AML-193 (cell line): ENCODE data around the gene MTA3.

Source experiments
- DNase-seq, 2 experiments: peaks; one replicate each; lab custom pipeline; 2025; lab: John Stamatoyannopoulos, UW

MTA3 gene

DNA sequence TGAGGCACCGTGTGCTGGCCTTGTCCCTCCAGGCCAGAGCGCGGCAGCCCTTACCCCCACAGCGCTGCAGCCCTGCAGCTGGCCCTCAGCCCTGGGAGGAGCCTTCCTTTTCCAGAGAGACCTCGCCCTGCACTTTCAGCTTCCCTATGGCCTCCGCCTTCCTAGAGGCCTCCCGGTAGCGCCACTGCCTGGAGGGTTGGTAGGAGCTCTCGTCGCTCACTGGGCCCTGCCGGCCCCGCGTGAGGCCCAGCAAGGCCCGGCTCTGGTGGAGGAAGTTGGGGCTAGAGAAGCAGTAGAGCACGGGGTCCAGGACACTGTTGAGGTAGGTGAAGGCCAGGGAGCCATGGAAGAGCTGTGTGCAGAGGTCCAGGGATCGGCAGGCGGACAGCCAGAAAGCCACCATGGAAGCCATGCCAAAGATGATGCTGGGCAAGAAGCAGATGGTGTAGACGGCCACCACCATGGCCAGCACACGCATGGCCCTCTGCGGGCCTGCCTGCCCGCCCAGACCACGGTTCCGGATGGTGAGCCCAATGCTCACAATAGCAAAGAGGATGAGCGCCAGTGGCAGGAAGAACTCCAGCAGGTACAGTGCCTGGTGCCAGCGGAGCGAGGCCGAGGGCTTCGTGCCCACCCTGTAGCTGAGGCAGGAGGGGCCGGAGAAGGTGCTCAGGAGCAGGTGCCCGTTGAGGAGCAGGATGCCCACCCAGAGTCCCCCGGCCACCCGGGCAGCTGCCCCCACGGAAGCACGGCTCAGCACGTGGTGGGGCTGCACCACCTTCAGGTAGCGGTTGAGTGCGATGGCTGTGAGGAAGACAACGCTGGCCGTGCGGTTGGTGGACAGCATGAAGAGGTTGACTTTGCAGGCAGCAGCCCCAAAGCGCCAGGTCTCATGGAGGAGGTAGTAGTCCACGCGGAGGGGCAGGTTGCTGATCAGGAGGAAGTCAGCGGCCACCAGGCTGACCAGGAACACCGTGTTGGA lies 194.7 kb downstream of the MTA3 start:
- DNase-seq, result no peak

DNA sequence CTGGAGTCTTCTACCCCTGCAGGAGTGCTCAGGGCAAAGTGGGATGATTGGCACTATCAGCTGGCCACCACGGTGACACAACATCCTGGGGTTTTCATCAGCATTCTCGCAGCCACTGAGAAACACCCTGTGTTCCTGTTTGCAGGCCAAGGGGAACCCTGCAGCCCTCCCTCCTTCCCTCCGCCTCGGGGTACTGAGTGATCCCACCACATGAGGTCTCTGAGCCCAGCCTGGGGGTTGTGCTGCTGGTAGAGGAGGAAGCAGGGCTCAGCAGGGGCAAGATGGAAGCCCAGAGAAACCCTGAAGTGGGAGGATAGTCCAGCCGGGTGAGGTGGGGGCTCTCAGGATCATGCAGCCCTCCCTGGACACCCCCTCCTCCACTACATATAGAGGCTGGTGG lies 195.7 kb downstream of the MTA3 start, which contains the start of gene OXER1:
Gene OXER1 (minus strand): TSS at position 40 of the 400 bp plus-strand sequence. CDS start 73 bp downstream, outside the sequence.
- DNase-seq, result peak; percentile 46 to 64

DNA sequence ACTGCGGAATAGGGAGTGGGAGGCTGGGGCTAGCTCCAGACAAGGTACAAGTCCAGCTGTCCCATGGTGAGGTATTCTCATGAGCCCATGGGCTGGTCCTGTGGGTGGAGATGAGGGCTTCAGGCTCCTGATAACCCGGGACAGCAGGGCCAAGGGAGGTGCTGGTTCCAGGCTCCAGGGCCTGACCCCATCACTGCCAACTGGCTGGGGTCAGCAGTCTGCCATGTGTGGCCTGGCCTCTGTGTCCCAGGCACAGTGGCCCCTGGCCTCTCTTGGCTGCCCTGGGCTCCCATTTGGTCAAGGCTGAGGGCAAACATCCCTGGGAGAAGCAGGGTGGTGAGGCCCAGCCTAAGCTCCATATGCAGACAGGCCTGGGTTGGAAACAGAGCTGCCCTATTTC lies 196.5 kb downstream of the MTA3 start:
- no peak for DNase-seq

DNA sequence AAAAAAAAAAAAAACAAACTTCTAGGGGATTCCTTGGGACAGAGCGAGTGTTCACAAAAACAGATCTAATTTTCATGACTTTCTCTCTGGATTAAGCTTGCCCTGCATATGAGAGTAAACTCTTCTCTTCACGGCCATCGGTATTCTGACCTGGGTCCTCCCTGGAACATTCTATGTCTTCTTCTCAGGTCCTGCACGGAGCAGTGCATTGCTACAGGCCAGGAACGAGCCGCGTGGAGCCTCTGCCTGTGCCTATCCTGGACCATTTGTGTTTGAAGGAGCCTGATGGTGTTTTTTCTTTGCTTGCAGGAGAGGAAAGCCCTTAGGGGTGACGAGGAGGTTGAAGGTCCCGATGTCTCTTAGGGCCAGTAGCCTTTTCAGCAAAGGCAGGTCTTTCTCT lies 197.3 kb downstream of the MTA3 start:
- DNase-seq, result no peak

DNA sequence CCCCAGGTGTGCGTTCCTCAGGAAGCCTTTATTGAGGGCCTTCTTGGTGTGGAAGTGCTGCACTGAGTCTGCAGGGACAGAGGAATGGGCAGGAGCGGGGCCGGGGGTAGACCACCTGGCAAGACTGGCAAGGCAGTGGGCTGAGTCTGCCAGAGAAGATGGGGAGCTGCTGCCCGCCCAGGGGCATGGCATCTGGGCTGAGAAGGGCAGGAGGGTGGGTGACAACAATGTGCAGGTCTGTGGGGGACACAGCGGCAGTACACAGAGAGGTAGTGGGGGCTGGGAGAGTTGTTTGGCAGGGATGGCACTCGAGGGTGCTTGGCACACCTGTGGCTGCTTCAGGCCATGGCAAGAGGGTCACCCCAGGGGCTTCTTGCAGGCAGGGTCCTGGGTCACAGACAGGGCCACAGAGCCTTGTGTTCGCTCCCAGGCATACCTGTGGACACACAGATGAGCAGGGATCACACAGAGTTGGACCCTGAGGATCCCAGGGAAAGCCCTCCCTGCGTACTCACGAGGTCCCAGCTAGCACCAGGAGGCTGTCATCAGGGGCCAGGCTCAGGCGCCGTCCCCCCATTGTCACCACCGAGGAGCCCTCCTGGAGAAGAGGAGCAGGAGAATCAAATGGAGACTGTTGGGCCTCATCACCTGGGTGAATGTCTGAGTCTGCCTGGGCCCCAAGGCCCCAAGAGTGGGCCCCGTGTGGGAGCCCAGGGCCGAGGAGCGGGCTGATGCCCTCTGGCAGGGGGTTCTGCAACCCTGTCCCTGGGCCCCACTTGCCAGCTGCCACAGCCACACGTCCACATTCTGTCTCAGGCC lies 198.9 kb downstream of the MTA3 start:
- no peak for DNase-seq

DNA sequence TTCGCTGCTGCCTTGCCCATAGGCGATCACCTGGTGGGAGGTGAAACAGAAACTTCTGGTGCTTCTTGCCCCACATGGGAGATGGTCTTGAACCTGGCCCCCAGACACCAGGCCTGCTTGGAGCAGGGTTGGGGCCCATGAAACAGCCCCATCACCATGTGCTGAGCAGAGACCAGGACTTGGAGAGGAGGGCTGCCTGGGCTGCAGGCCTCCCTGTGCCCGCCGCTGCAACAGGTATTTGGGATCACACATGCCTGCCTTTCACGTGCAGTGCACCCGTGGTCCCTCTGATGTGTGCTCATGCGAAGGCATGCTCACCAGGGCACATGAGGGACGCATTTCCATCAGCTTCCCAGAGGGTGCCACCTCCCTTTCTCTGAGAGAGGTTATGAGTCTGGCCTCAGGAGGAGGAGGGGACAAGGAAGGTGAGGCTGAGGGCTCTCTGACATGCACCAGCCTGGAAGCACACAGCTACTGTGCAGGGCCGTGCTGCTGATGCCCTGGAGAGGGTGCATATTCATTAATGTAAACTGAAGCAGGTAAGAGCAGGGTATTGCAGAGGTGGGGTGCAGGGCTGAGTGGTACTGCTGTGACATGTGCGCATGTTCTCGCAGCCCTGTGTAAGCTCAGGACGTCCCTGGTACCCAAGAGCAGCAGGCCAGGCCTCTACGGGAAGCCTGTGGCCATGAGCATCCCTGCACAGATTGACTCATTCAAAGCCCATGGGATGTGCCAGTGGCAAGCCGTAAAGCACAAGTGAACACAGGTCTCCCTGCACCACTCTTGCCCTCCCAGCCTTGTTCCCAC lies 199.7 kb downstream of the MTA3 start:
- DNase-seq, result no peak

DNA sequence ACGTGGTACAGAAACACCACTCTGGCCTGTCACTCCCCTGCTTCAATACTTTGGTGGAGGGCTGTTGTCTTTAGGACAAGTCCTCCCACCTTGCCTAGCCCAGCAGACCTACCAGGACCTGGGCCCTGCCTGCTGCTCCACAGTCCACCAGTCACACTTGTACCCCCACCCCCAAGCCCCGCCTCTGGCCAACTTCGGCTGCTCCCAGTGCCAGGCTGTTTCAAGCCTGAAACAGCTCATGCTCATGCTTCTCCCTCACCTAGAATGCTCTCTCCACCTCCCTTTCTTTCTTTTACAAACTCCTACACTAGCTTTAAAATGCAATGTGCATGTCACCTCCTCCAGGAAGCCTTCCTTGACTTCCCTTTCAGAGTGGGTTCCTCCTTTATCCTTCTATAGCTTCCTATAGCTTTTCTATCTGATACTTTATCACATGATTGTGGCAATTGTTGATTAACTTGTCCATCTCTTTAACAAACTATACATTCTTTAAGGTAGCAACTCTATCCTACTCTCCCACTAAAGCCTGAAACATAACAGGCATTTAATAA lies 200.3 kb downstream of the MTA3 start:
- no peak for DNase-seq

DNA sequence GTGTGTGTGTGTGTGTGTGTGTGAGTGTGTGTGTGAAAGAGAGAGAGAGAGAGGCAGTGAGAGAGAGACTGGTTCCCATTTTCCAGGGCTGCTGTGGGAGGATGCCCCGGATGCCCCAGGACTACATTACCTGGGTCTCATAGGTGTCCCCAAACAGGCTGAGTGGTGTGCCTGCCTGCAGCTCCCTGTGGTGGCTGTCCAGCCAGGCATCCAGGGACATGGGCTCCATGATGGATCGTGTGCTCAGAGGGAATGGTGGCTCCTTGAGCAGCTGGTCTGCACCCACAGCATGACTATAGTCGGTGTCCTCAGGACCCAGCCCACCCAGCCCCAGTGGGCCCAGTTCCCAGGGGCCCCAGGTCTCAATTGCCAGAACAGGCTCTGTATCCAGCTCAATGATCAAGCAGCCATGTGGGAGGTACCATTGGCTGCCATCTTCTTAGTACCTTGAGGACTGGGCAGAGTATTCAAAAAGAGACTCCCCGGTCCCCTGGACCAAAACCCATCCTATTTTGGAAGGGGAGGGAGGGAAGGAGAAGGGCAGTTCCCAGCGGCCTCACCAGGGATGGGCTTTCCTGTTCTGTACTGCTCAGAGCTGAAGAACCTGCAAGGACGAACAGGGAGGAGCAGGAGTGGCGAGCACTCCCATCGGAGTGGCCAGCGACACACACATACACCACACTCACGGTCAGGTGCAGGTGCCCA lies 201.3 kb downstream of the MTA3 start:
- DNase-seq, result no peak

DNA sequence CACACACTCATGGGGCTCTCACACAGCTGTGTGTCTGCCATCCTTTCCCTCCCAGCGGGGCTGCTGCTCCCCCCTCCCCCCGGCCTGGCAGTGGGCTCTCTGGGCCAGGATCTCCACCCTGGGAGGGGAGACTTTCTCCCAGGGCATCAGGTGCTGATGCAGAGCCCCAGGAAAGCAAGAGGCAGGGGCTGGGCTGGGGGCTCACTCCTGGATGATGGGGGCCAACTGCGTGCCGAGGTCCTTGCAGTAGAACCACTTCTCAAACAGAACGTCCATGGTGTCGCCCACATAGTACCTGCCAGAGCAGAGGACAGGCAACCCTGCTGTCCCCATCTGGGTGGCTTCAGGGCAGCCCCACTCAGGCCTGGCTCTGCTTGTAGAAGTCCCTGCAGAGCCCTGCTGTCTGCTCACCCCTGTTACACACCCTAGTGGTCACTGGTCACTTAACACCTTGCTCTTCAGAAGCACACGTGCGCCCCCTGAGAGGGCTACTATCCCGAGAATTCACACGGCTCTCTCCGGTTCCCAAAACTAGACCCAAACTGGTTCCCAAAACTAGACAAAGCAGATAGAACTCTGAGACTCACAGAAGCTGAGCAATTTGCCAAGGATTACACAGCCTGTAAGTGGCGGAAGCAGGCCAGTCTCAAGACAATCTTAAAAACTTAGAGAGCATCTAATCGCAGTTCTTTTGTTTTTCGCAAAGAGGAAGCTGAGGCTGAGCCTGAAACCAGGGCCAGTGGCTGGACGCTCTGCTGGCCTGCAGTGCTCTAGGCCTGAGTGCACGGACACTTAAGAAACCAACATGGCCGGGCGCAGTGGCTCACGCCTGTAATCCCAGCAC lies 202.1 kb downstream of the MTA3 start:
- DNase-seq, result peak; percentile 35 to 40

DNA sequence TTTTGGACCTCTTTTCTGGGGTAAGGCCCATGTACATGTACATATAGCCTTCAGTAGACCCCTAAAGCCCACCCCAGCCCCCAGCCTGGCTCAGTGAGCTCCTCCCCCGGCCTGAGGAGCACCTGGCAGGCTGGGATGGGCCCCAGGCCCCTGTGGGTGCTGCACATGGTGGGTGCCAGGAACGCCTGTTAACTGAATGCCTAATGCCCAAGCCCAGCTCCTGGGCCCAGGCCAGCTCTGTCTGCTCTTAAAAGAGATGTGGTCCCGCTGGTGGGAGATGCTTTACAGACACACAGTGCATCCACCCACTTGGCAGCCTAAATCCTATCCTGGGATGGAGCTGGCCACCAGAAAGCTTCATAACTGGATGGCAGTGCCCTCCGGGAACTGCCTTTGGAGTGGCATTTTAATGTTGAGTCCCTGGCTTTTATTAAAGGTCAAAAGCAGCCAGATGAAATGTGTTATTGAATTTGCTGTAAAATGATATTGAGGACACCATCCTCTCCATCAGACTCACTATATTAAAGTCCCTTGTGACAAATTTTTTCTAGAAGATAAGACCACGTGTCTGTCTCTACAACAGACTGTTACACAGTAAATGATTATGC lies 203.2 kb downstream of the MTA3 start:
- no peak for DNase-seq

DNA sequence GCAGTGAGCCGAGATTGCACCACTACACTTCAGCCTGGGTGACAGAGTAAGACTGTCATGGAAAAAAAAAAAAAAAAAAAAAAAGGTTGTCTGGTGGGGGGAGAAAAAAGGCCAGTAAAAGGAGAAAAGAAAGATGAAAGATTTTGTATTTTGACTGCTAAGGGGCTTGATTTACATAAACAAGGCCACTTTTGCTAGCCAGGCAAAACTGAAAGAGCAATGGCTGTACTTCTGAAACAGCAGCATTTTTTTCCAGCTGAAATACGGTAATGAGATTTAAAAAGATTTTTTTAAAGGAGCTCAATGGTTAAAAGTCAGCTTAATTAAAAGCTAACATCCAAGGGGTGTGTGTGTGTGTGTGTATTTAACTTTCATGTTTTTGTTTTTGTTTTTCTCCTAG lies 206.8 kb downstream of the MTA3 start:
- no peak for DNase-seq

DNA sequence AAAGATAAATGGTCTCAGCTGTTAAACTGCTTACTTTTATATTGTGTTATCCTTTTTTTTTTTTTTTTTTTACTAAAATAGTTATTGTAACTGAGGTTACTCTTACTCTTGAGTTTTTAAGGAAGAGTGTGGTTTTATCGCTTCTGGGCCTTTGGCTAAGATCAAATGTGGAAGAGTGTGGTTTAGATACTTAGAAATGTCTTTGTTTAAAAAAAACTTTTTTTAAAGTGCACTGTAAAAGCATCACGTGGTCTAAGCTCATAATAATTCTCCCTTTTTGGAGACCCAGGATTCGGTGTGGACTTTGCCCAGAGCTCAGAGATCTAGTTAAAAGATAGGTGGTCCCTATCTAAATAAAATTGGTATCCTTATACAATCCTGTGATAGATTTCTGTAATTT lies 207.4 kb downstream of the MTA3 start:
- DNase-seq, result no peak

DNA sequence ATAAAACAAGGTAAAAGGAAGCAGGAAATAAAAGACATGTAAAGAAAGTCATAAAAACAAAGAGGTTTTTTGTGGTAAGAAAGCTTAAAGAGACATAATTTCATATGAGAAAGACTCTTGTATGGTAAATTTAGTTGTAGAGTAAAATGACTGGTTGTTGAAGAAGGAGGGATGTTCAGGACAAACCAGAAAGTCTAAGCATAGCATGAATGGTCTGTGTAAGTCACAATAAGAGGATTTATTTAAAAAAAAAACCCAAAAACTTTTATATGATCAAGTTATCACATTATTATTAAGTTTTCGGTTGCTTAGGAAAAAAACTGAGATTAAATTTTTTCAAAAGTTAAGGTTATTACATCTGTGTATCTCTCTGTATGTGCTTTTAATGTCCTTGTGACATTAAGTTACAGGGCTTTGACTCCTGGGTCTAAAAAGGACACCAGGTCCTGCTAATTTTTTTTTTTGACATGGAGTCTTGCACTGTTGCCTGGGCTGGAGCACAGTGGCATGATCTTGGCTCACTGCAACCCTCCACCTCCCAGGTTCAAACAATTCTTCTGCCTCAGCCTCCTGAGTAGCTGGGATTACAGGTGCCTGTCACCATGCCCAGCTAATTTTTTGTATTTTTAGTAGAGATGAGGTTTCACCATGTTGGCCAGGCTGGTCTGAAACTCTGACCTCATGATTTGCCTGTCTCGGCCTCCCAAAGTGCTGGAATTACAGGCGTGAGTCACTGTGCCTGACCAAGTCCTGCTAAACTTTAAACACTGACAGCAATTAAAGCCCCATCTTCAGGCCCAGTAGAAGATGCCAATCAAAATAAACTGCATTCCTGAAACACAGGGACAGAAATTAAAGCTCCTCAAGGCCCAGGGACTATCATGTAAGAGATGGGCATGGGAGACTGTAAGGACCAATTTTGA lies 209.7 kb downstream of the MTA3 start:
- DNase-seq, result no peak

DNA sequence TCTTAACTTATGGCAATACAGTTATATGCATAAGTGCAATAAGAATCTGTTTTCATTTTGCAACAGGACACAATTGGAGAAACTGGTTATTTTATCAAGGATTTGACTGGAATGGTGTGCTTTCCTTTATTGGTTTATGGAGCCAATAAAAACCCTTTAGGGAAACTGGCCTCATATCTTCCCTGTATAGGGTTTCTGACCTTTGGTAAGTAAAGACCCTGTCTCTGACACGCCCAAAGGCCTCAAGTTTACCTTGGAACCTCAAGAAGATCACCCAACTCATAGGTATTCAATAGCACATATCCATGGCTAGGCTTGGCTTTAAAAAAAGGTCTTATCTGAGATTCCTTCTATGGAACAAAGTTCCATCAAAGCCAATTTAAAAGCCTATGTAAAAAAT lies 212.7 kb downstream of the MTA3 start:
- no peak for DNase-seq

DNA sequence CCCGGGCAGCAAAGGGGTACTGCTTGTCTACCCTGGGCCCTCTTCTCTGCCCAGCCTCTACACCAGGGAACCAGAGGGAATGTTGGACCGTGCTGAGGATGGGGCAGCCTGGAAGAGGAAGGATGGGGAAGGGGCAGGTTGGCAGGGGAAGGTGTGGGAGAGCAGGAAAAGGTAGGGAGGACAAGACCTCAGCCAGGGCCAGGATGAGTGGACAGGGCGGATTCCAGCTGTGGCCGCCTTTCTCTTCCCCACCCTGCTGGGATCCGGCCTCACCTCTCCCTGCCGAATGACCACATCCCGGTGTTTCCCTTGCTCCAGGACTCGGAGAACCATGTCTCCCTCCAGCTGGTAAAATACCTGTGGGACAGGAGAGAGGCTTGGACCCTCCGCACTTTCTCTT lies 215.1 kb downstream of the MTA3 start:
- no peak for DNase-seq

DNA sequence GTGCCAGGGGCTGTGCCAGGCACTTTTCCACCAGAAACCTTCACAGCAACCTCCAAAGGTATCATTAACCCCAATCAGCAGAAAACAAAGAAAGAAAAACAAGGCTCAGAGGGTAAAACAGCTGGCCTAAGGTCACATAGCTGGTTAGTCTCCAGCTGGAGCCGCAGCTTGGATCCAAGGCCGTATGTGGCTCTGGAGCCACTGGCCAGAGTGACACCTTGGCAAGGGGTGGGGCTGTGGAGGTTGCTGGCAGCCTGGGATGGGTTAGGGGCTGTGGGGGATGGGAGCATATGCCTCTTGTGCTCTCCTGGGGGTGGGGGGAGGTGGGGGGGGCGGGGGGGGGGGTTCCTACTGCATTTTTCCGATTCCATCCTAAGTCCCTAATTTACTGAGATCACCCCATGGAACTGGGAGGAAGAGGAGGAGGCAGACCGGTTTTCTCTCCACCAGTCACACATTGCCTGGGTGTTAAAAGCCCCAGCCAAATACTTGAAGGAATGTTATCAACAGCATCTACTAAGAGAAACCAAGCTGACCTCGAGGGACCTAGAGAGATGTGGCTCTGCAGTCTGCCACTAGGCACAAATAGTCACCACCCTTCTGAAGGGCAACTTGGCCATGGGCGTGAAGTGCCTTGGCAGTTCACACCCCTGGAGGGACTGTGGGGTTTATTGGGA lies 215.9 kb downstream of the MTA3 start:
- no peak for DNase-seq

DNA sequence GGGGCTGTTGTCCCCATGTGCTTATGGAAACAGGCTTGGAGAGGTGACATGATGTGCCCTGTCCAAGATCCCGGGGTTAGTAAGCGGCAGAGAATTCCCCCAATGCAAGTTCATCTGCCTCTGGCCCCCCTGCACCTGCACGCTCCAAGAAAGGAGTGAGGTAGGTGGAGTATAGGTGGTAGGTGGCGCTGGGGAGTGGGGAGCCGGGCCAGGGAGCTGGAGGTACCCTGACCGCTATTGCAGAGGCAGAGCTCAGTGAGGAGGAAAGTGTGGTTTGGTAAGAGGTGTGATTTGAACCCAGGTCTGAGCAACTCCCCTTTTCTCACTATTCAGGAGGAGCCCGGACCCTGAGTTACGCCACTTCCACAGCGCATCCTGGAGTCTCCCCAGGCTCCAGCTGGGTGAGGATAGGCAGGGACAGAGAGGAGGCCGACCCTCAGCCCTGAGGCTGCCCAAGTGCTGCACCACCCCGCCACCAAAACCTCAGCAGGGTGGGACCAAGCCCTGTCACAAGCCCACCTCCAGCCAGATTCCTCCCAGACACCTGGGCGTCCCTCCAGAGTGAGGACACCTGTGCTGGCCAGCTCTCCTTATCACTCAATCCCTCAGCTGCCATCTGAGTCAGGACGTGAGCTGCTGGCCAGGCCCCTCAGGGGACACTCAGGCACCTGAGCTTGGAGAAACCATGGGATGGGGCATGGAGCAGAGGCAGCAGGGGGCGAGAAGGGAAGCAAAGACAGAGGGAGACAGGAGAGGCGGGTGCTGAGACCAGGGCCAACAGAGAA lies 218.3 kb downstream of the MTA3 start:
- no peak for DNase-seq
